Islet of Langerhans (tissue), 1 donor: ENCODE measurements around the gene PHLPP1.

Source experiments
- FAIRE-seq: peaks from one replicate; lab custom pipeline; 2011; peaks lifted over from hg19 to GRCh38; lab: Jason Lieb, UNC

PHLPP1 gene

GRCh38 chr18:62810682-62811081, 95.3 kb downstream of the PHLPP1 start:
- no peak for FAIRE-seq

- peak; percentile 36 for FAIRE-seq
These were observed 96.3 kb downstream of the PHLPP1 start for GRCh38 chr18:62811674-62812073.

GRCh38 chr18:62812242-62812641, 96.9 kb downstream of the PHLPP1 start:
- no peak for FAIRE-seq

- FAIRE-seq, result no peak
These were observed 97.5 kb downstream of the PHLPP1 start for GRCh38 chr18:62812876-62813275.

GRCh38 chr18:62814132-62814759, 98.9 kb downstream of the PHLPP1 start:
- FAIRE-seq, result no peak

GRCh38 chr18:62825382-62825781, 110.0 kb downstream of the PHLPP1 start:
- no peak for FAIRE-seq

GRCh38 chr18:62827397-62827796, 112.1 kb downstream of the PHLPP1 start:
- FAIRE-seq, result no peak

- no peak for FAIRE-seq
These were observed 112.8 kb downstream of the PHLPP1 start for GRCh38 chr18:62828091-62828640.

- FAIRE-seq, result no peak
These were observed 113.5 kb downstream of the PHLPP1 start for GRCh38 chr18:62828852-62829251.

GRCh38 chr18:62829936-62830335, 114.6 kb downstream of the PHLPP1 start:
- no peak for FAIRE-seq

- FAIRE-seq, result no peak
These were observed 116.9 kb downstream of the PHLPP1 start for GRCh38 chr18:62832282-62832681.

GRCh38 chr18:62833494-62833893, 118.2 kb downstream of the PHLPP1 start:
- no peak for FAIRE-seq

- no peak for FAIRE-seq
These were observed 119.4 kb downstream of the PHLPP1 start for GRCh38 chr18:62834715-62835114.

GRCh38 chr18:62837011-62837410, 121.7 kb downstream of the PHLPP1 start:
- no peak for FAIRE-seq

GRCh38 chr18:62838475-62839098, 123.2 kb downstream of the PHLPP1 start:
- no peak for FAIRE-seq

- FAIRE-seq, result peak; percentile 27
These were observed 124.8 kb downstream of the PHLPP1 start for GRCh38 chr18:62839874-62840713.

- no peak for FAIRE-seq
These were observed 126.1 kb downstream of the PHLPP1 start for GRCh38 chr18:62841405-62841804.

- FAIRE-seq, result peak; percentile 86
These were observed 127.6 kb downstream of the PHLPP1 start for GRCh38 chr18:62842898-62843297.

- FAIRE-seq, result peak; percentile 49
These were observed 129.7 kb downstream of the PHLPP1 start for GRCh38 chr18:62844850-62845643.

- no peak for FAIRE-seq
These were observed 131.0 kb downstream of the PHLPP1 start for GRCh38 chr18:62846313-62846712.

- FAIRE-seq, result no peak
These were observed 131.7 kb downstream of the PHLPP1 start for GRCh38 chr18:62847081-62847480.

- no peak for FAIRE-seq
These were observed 133.6 kb downstream of the PHLPP1 start for GRCh38 chr18:62848946-62849345.
